Mesenchymal stem cell (in vitro differentiated cells and primary cell): ENCODE measurements around the gene CATSPERE.

Experiments
- DNase-seq: peaks from one replicate; pipeline ENCODE4 v3.0.0-alpha.2; 2013
- H2AFZ ChIP-seq: one replicate; pipeline ENCODE4 v1.6.1; 2013; ENCODE audit warnings: low read depth, mild to moderate bottlenecking, control low read depth, inconsistent platforms, low read length, moderate library complexity
- H2AK5ac ChIP-seq: 2 replicates; pipeline ENCODE4 v1.6.1; 2013; ENCODE audit warnings: low read length, moderate library complexity, mild to moderate bottlenecking, inconsistent platforms; ENCODE audit not compliant: severe bottlenecking
- H2BK120ac ChIP-seq: one replicate; pipeline ENCODE4 v1.6.1; 2013; ENCODE audit warnings: low read depth, mild to moderate bottlenecking, inconsistent platforms, low read length, moderate library complexity
- H2BK12ac ChIP-seq, 2 experiments: one replicate each; pipeline ENCODE4 v1.6.1; 2013; ENCODE audit warnings: inconsistent platforms in 2 of 2, low read length in 2 of 2, mild to moderate bottlenecking in 2 of 2, moderate library complexity in 2 of 2, control low read depth in 1 of 2
- H2BK15ac ChIP-seq: one replicate; pipeline ENCODE4 v1.6.1; 2013; ENCODE audit warnings: mild to moderate bottlenecking, low read depth, inconsistent platforms; ENCODE audit not compliant: poor library complexity, severe bottlenecking
- H2BK5ac ChIP-seq: 2 replicates; pipeline ENCODE4 v1.6.1; 2013; ENCODE audit warnings: low read depth, mild to moderate bottlenecking, low read length, control low read depth, inconsistent platforms; ENCODE audit not compliant: poor library complexity, severe bottlenecking
- H3K14ac ChIP-seq, 2 experiments: one replicate each; pipeline ENCODE4 v1.6.1; 2013; ENCODE audit warnings: inconsistent platforms in 2 of 2, low read length in 2 of 2, control low read depth in 1 of 2, mild to moderate bottlenecking in 1 of 2, moderate library complexity in 1 of 2
- H3K18ac ChIP-seq, 2 experiments: one replicate each; pipeline ENCODE4 v1.6.1; 2013; ENCODE audit warnings: inconsistent platforms in 2 of 2, low read length in 2 of 2, control low read depth in 1 of 2, low read depth in 1 of 2, mild to moderate bottlenecking in 1 of 2
- H3K23ac ChIP-seq, 2 experiments: one replicate each; pipeline ENCODE4 v1.6.1; 2013; ENCODE audit warnings: inconsistent platforms in 2 of 2, low read length in 2 of 2, mild to moderate bottlenecking in 2 of 2, moderate library complexity in 2 of 2, control low read depth in 1 of 2
- H3K27ac ChIP-seq: 2 replicates; pipeline ENCODE4 v1.5.1; 2013; ENCODE audit warnings: mild to moderate bottlenecking, moderate library complexity, low read length, control low read depth, inconsistent platforms; ENCODE audit not compliant: poor library complexity, severe bottlenecking
- H3K27me3 ChIP-seq, 2 experiments: 2 replicates each; pipeline versions ENCODE4 v1.6.1 to v1.7.0; 2013; ENCODE audit warnings: low read length in 2 of 2, mild to moderate bottlenecking in 2 of 2, moderate library complexity in 2 of 2, control low read depth in 1 of 2, inconsistent platforms in 1 of 2; ENCODE audit not compliant: control insufficient read depth in 1 of 2, insufficient read depth in 1 of 2
- H3K36me3 ChIP-seq, 2 experiments: 2 replicates each; pipeline versions ENCODE4 v1.6.1 to v1.7.0; 2013; ENCODE audit warnings: low read length in 2 of 2, control low read depth in 1 of 2, inconsistent platforms in 1 of 2, low read depth in 1 of 2, mild to moderate bottlenecking in 1 of 2; ENCODE audit not compliant: insufficient read depth in 2 of 2, control insufficient read depth in 1 of 2
- H3K4ac ChIP-seq, 2 experiments: one replicate each; pipeline ENCODE4 v1.6.1; 2013; ENCODE audit warnings: inconsistent platforms in 2 of 2, low read length in 2 of 2, mild to moderate bottlenecking in 2 of 2, moderate library complexity in 2 of 2, control low read depth in 1 of 2, low read depth in 1 of 2
- H3K4me1 ChIP-seq: 2 replicates; pipeline ENCODE4 v1.6.1; 2013; ENCODE audit warnings: low read depth, low read length, control low read depth; ENCODE audit not compliant: control insufficient read depth, insufficient read depth
- H3K4me2 ChIP-seq: 2 replicates; pipeline ENCODE4 v1.6.1; 2013; ENCODE audit warnings: low read length, mild to moderate bottlenecking, inconsistent platforms; ENCODE audit not compliant: poor library complexity, severe bottlenecking
- H3K4me3 ChIP-seq, 2 experiments: 2 replicates each; pipeline versions ENCODE4 v1.5.1 to v1.7.0; 2013; ENCODE audit warnings: low read length in 2 of 2, mild to moderate bottlenecking in 2 of 2, control low read depth in 1 of 2, low read depth in 1 of 2; ENCODE audit not compliant: insufficient read depth in 1 of 2
- H3K79me1 ChIP-seq: replicated peaks from 2 replicates; pipeline ENCODE4 v1.6.1; 2013; ENCODE audit warnings: mild to moderate bottlenecking, control low read depth, low read length, inconsistent platforms; ENCODE audit not compliant: poor library complexity, severe bottlenecking
- H3K9ac ChIP-seq: 2 replicates; pipeline ENCODE4 v1.7.0; 2013; ENCODE audit warnings: mild to moderate bottlenecking, low read length, moderate library complexity
- H3K9me3 ChIP-seq: 2 replicates; pipeline ENCODE4 v1.7.0; 2013; ENCODE audit warnings: mild to moderate bottlenecking, low read length; ENCODE audit not compliant: control insufficient read depth
- H4K8ac ChIP-seq: one replicate; pipeline ENCODE4 v1.6.1; 2013; ENCODE audit warnings: inconsistent platforms, mild to moderate bottlenecking, low read length, moderate library complexity
- H4K91ac ChIP-seq: one replicate; pipeline ENCODE4 v1.6.1; 2013; ENCODE audit warnings: mild to moderate bottlenecking, low read length, inconsistent platforms
- WGBS: methylation state at CpG from one replicate; pipeline ENCODE4 v1.1.7; 2013; ENCODE audit warnings: mixed read lengths; 5-methylcytosine and 5-hydroxymethylcytosine counted together

Gene CATSPERE

GRCh38 chr1:244601336-244601735 is 140.3 kb downstream of the CATSPERE start:
- Histone ChIP-seq H2AFZ (no peak overlapping the region), H3K9me3 (no peaks in the 10 kb centered on the region), H4K91ac (no peak overlapping the region), H3K27me3 (peaks cover 0 to 7% of the 10 kb centered on the region in 2 experiments), H2BK5ac (no peak overlapping the region), H3K4me3 (no peak overlapping the region), H3K27ac (no peak overlapping the region), H3K4me2 (no peak overlapping the region), H2BK12ac (no peak overlapping the region), H3K14ac (no peak overlapping the region), H2BK120ac (no peak overlapping the region), H2AK5ac (no peak overlapping the region), H4K8ac (no peak overlapping the region), H3K36me3 (peaks cover 0 to 2% of the 10 kb centered on the region in 2 experiments), H2BK15ac (no peak overlapping the region), H3K9ac (no peak overlapping the region), H3K79me1 (no peaks in the 10 kb centered on the region), H3K4ac (no peak overlapping the region), H3K18ac (no peak overlapping the region), H3K23ac (no peak overlapping the region), H3K4me1 (no peaks in the 10 kb centered on the region)
- WGBS = 98% methylated on average over 6 of the region's 8 CpGs
- DNase-seq = no peak

DNA sequence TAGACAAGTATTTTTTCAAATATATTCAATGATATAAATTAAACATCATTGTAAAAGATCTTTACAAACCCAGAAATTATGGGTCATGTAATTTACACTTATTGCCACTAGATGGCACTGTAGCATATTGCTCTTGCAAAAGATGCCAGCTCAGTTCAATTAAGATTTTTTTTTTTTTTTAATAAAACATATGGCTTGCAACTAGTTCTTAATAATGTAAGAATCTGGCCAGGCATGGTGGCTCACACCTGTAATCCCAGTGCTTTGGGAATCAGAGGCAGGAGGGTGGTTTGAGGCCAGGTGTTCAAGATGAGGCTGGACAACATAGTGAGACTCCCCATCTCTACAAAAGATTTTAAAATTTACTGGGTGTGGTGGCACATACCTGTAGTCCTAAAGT is 142.4 kb downstream of the CATSPERE start:
- peak; percentile 52 for DNase-seq
- Histone ChIP-seq H2BK12ac (no peak overlapping the region), H3K4me3 (no peak overlapping the region), H3K4me2 (no peak overlapping the region), H4K91ac (no peak overlapping the region), H3K27me3 (peaks cover 0 to 7% of the 10 kb centered on the region in 2 experiments), H3K36me3 (no peaks in the 10 kb centered on the region), H3K9ac (no peak overlapping the region), H3K79me1 (no peaks in the 10 kb centered on the region), H3K18ac (no peak overlapping the region), H3K4me1 (no peaks in the 10 kb centered on the region), H4K8ac (no peak overlapping the region), H3K23ac (no peak overlapping the region), H2BK15ac (no peak overlapping the region), H2BK5ac (no peak overlapping the region), H3K9me3 (no peaks in the 10 kb centered on the region), H3K4ac (no peak overlapping the region), H2BK120ac (no peak overlapping the region), H3K14ac (no peak overlapping the region), H2AFZ (no peak overlapping the region), H3K27ac (no peak overlapping the region), H2AK5ac (no peak overlapping the region)

DNA sequence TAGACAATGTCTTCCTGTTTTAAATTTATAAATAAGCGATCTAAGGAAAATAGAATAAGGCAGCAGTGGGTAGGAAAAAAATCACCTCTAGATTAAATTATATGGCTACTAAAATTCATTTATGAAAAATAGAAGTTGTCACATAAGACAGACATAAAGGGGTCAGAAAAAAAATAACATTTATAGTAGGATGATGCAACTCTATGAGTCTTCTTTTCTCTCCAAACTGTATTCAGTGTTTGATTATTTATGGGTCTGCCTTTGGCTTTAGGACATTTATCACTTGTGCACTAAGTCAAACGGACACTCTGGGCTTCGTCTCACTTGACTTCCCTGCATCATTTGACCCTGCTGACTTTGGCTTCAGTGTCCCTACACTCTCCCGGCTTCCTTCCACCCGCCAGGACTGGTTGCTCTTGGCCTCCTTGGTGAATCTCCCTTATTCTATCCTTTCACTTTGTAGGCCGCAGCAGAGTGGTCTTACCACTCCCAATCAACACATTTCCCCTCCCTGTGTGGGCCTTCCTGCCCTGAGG is 144.8 kb downstream of the CATSPERE start:
- Histone ChIP-seq H3K9me3 (no peaks in the 10 kb centered on the region), H3K23ac (no peak overlapping the region), H2AK5ac (no peak overlapping the region), H2BK5ac (no peak overlapping the region), H3K14ac (no peak overlapping the region), H4K91ac (no peak overlapping the region), H4K8ac (no peak overlapping the region), H2AFZ (no peak overlapping the region), H3K9ac (no peak overlapping the region), H3K4me1 (no peaks in the 10 kb centered on the region), H2BK15ac (no peak overlapping the region), H3K27me3 (peaks cover 0 to 7% of the 10 kb centered on the region in 2 experiments), H3K18ac (no peak overlapping the region), H3K79me1 (no peaks in the 10 kb centered on the region), H2BK12ac (no peak overlapping the region), H3K4ac (no peak overlapping the region), H3K36me3 (no peaks in the 10 kb centered on the region), H3K27ac (no peak overlapping the region), H3K4me2 (no peak overlapping the region), H3K4me3 (no peak overlapping the region), H2BK120ac (no peak overlapping the region)
- DNase-seq = peak; percentile 1
- WGBS = 63% methylated on average over 5 of the region's 6 CpGs

GRCh38 chr1:244614113-244614836 is 153.2 kb downstream of the CATSPERE start:
- Histone ChIP-seq H2BK12ac (no peak overlapping the region), H2BK15ac (no peak overlapping the region), H3K79me1 (no peaks in the 10 kb centered on the region), H3K9me3 (no peaks in the 10 kb centered on the region), H4K8ac (no peak overlapping the region), H3K27me3 (no peaks in the 10 kb centered on the region), H3K27ac (no peak overlapping the region), H2AK5ac (no peak overlapping the region), H3K4me2 (no peak overlapping the region), H3K23ac (no peak overlapping the region), H3K18ac (no peak overlapping the region), H3K4me3 (no peak overlapping the region), H2BK5ac (no peak overlapping the region), H2BK120ac (no peak overlapping the region), H3K9ac (no peak overlapping the region), H3K4me1 (no peaks in the 10 kb centered on the region), H4K91ac (no peak overlapping the region), H2AFZ (no peak overlapping the region), H3K4ac (no peak overlapping the region), H3K14ac (no peak overlapping the region), H3K36me3 (no peaks in the 10 kb centered on the region)
- DNase-seq = no peak
- WGBS = 91% methylated on average over 9 of the region's 9 CpGs
